ENCODE measurements around the gene SEC61A1.

- TF ChIP-seq POLR2A (IDR thresholded peaks at IDR 0.05; ENCODE audit: low read length) (no peak), GATA1 (IDR thresholded peaks at IDR 0.05; ENCODE audit: low read depth, low read length) (no peak)
Measured at GRCh38 chr3:128054367-128054766, 2.1 kb downstream of the SEC61A1 start.
